Skeletal muscle satellite cell (primary cell): Measurements from ENCODE around the gene CBFA2T3.
"Not testable (repeated sequence)": the region's sequence is repeated elsewhere in the genome, so short reads cannot be mapped to it uniquely, and the experiment has no call there.

Source experiments
- H3K27me3 ChIP-seq: 2 replicates; pipeline ENCODE4 v1.7.0; 2013; ENCODE audit warnings: low read length; ENCODE audit not compliant: control insufficient read depth, insufficient read depth
- H3K36me3 ChIP-seq: 2 replicates; pipeline ENCODE4 v1.7.0; 2013; ENCODE audit warnings: mild to moderate bottlenecking, control low read depth, low read length; ENCODE audit not compliant: insufficient read depth
- H3K4me1 ChIP-seq: 2 replicates; pipeline ENCODE4 v1.7.0; 2013; ENCODE audit warnings: low read length; ENCODE audit not compliant: control insufficient read depth, insufficient read depth
- H3K4me2 ChIP-seq: 2 replicates; pipeline ENCODE4 v1.7.0; 2013; ENCODE audit warnings: mild to moderate bottlenecking, low read length
- H3K4me3 ChIP-seq: 2 replicates; pipeline ENCODE4 v1.7.0; 2013; ENCODE audit warnings: low read length
- H3K9ac ChIP-seq: 2 replicates; pipeline ENCODE4 v1.7.0; 2013; ENCODE audit warnings: mild to moderate bottlenecking, low read depth, low read length, moderate library complexity
- H3K9me3 ChIP-seq: replicated peaks from 2 replicates; pipeline ENCODE4 v1.7.0; 2013; ENCODE audit warnings: mild to moderate bottlenecking, control low read depth, low read length

Gene CBFA2T3

DNA sequence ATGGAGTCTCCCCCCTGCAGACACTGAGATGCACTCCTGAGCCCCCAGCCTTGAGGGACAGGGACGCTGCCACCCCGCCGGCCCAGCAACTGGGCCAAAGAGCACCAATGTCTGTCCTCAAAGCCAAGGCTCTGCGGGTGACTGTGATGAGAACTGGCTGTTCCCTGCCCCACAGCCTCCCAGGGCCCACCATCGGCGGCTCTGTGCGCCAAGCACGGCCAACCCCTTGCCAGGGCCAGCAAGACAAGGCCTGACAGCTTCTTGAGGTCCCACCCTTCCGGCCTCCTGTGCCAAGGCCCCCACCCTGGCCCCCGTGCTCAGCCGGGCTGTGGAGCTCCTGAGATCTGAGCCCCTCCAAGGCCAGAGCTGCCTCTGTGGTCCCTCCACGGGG lies 76.3 kb downstream of the CBFA2T3 start:
- H3K9me3 ChIP-seq: no peaks in the 10 kb centered on the region
- no peak overlapping the region for H3K4me2 ChIP-seq
- H3K9ac ChIP-seq: no peak overlapping the region
- H3K4me3 ChIP-seq: no peak overlapping the region
- H3K4me1 ChIP-seq: no peaks in the 10 kb centered on the region
- no peaks in the 10 kb centered on the region for H3K36me3 ChIP-seq
- peaks cover 44% of the 10 kb centered on the region for H3K27me3 ChIP-seq

DNA sequence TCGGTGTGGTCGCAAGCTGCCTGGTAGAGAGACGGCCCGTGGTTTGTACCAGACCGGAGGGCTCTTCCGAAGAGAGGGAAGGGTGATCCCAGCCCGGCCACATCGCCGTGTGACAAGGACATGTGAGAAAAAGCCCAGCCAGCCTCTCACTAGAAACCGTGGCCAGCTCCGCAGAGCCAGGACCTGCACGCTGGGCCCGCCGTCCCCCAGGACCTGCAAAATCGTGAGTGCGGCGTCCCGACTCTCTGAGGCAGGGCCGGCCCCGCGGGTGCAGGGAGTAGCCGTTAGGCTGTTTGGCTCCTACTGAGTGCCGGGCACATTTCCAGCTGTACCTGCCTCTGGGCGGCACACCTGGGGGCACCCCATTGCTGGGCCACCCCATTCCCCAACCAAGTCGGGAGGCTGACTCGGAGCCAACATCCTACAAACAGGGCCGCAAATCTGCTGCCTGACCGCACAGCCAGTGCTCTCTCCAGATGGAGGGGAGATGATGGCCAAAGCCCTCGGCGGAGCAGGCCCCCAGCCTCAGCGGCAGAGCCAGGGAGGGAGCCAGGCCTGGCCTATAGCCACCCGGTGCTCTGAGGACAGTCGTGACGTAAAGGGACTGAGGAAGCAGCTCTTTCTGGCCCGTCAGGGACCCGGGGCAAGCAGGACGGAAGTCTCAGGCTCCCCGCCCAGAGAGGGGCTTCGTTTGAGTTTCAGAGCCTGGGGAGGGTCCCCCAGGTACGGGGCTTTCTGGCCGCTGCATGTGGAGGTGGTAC lies 76.9 kb downstream of the CBFA2T3 start:
- H3K9ac ChIP-seq: no peak overlapping the region
- H3K36me3 ChIP-seq: no peaks in the 10 kb centered on the region
- no peak overlapping the region for H3K4me2 ChIP-seq
- no peaks in the 10 kb centered on the region for H3K9me3 ChIP-seq
- H3K27me3 ChIP-seq: peaks cover 44% of the 10 kb centered on the region
- H3K4me3 ChIP-seq: no peak overlapping the region
- H3K4me1 ChIP-seq: no peaks in the 10 kb centered on the region

DNA sequence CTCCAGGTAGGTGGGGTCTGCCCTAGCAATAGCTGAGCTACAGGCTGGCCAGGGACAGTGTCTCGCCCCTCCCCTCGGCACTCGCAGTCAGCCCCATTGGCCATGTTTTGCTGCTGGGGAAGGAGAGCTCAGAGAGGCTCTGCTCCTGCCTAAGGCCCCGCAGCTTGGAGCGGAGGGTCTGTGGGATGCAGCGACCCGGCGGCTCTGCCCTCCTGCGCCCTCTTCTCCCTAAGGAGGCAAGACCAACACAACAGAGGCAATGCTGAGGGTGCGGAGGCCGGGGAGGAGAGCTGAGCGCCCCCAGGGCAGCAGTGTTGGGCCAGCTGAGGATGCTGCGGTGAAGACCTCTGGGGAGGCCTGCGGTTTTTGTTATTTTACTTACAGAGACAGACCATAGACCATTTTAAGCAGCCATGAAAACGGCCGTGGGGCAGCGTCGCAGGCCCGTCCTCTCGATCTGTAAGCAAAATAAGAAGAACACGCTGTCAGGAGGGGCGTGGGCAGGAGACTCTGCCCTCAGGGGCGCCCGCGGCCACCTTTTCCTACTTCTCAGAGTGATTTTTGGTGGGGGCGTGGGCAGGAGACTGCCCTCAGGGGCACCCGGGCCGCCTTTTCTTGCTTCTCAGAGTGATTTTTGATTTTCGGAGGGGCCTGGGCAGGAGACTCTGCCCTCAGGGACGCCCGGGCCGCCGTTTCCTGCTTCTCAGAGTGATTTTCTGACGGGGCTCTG lies 79.1 kb downstream of the CBFA2T3 start:
- no peak overlapping the region for H3K4me2 ChIP-seq
- no peaks in the 10 kb centered on the region for H3K4me1 ChIP-seq
- no peak overlapping the region for H3K4me3 ChIP-seq
- H3K9ac ChIP-seq: no peak overlapping the region
- H3K27me3 ChIP-seq: peaks cover 27% of the 10 kb centered on the region
- no peaks in the 10 kb centered on the region for H3K9me3 ChIP-seq
- H3K36me3 ChIP-seq: no peaks in the 10 kb centered on the region

DNA sequence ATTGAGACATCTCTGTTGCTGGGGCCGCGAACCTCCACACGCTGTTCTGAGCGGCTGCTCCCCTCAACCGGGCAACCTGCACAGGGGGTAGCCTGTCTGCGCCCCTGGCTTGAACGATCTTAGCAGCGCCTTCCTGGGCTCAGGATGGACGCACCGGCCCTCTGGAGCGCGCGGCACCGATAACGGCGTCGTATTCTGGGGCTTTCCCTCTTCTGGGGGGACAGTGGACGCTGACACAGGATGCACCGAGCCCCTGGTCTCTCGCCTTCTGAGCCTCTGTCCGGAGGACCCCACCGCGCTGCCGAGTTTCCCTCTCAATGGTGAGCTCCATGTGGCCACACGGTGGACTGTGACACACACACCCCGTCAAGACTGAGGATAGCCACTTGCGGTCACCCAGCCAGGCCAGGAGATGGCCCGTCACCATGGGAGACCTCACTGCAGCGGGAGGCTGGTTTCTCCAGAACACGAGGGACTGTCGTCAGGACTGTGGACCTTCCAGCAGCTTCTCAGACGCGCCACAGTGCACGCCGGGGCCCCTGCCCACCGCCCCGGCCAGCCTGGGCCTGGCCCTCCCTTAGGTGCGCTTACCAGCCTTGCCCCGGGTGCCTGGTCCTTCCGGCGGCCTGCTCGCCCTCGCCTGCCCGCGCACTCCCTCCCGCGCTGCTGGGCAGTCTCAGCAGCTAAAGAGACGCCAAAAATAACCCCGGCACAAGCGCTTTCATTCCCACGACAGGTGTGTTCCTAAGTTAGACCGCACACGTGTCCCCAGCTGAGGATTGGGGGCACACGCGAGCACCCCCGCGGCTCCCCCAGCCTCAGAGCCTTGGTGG lies 80.6 kb downstream of the CBFA2T3 start:
- Histone ChIP-seq H3K36me3 (no peaks in the 10 kb centered on the region), H3K4me1 (no peaks in the 10 kb centered on the region)

DNA sequence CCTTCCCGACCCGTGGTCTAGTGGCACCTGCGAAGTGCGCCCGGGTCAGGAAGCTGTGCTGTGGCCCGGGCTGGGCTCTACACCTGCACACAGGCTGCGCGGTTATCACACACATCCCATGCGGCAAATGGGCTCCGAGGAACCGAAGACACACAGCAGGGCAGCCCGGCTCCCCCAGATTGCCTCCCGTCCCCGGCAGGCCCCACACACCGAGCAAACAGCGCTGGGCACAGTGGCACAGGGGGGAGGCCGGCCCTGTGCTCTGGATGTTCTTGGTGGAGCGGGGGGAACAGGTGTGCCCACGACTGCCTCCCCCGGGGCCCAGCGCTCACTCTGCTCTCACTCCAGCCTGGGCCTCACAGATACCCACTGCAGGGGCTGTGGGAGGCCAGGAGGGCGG lies 81.7 kb downstream of the CBFA2T3 start:
- Histone ChIP-seq H3K36me3 (no peaks in the 10 kb centered on the region), H3K27me3 (peaks cover 18% of the 10 kb centered on the region)

More for the DNA sequence above, 80.6 kb downstream of the CBFA2T3 start:
- H3K9me3 ChIP-seq: no peaks in the 10 kb centered on the region
- H3K9ac ChIP-seq: no peak overlapping the region
- H3K4me2 ChIP-seq: no peak overlapping the region
- H3K4me3 ChIP-seq: no peak overlapping the region
- peaks cover 22% of the 10 kb centered on the region for H3K27me3 ChIP-seq

DNA sequence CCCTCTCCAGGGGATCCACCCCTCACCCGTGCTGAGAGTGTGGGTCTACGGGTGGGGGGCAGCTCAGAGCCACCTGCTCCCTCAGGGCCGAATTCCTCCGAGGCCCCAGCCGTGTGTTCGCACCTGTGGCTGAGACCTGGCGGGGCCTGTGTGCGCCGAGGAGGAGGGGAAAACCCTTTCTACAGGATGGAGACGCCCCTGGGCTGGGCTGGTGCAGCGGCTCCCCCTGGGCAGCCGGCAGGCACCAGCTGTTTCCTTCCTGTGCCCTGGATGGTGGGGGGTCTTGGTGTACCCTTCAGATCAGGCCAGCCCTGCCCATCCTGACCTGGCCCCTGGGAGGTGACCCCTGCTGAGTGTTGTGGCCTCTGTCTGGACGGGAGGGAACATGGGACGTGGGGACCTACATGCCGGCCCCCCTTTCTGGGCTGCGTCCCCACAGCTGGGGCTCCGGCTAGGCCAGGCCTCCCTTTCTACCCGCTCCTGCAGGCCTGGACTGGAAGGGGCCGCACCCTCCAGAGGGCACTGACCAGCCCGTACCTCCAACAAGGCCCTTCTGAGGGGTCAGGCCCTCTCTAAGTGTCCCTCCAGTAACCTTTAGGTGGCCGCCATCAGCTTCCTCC lies 82.2 kb downstream of the CBFA2T3 start:
- H3K36me3 ChIP-seq: no peaks in the 10 kb centered on the region

More for the DNA sequence above, 81.7 kb downstream of the CBFA2T3 start:
- H3K4me2 ChIP-seq: no peak overlapping the region
- H3K9ac ChIP-seq: no peak overlapping the region
- no peak overlapping the region for H3K4me3 ChIP-seq
- no peaks in the 10 kb centered on the region for H3K4me1 ChIP-seq
- no peaks in the 10 kb centered on the region for H3K9me3 ChIP-seq

DNA sequence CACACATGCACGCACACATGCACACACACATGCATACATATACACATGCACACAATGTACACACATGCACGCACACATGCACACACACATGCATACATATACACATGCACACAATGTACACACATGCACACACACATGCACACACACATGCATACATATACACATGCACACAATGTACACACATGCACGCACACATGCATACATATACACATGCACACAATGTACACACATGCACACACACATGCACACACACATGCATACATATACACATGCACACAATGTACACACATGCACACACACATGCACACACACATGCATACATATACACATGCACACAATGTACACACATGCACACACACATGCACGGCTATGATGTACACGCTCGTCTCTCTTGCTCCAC lies 82.7 kb downstream of the CBFA2T3 start:
- not testable (repeated sequence) for H3K4me3 ChIP-seq, H3K9me3 ChIP-seq, H3K9ac ChIP-seq, H3K4me1 ChIP-seq, H3K27me3 ChIP-seq, H3K4me2 ChIP-seq, H3K36me3 ChIP-seq

More for the DNA sequence above, 82.2 kb downstream of the CBFA2T3 start:
- no peak overlapping the region for H3K4me2 ChIP-seq
- no peak overlapping the region for H3K4me3 ChIP-seq
- H3K27me3 ChIP-seq: peaks cover 14% of the 10 kb centered on the region
- H3K9ac ChIP-seq: no peak overlapping the region
- no peaks in the 10 kb centered on the region for H3K9me3 ChIP-seq
- no peaks in the 10 kb centered on the region for H3K4me1 ChIP-seq

DNA sequence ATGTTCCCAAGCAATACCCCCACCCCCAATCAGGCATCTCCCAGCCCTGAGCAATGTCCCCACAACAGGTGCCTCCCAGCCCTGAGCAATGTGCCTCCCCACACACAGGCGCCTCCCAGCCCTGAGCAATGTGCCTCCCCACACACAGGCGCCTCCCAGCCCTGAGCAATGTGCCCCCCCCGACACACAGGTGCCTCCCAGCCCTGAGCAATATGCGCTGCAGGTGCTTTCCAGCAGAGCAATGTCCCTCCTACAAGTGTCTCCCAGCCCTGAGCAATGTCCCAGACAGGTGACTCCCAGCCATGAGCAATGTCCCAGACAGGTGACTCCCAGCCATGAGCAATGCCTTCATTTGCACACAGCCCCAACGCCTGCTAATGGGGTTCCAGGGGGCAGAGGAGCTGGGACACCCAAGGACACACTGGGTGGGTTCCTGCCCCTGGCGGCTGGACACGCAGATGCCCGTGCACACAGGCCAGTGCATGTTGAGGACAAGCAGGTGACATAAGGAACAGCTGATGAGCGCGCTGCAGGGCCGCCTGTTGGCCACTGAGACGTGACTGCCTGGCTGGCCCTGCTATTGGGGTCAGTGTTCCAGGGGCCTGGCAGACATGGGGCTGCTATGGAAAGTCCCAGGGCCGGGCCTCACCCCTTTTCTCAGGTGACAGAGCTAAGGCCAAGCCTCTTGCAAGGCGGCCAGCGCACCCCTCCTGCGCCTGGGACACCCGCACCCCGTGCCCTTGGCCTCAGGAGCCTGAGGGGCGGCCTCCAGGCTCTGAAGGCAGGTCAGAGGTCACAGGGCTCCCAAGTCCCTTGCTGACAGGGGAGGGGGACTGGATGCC lies 83.7 kb downstream of the CBFA2T3 start:
- no peak overlapping the region for H3K4me3 ChIP-seq
- H3K36me3 ChIP-seq: no peaks in the 10 kb centered on the region

DNA sequence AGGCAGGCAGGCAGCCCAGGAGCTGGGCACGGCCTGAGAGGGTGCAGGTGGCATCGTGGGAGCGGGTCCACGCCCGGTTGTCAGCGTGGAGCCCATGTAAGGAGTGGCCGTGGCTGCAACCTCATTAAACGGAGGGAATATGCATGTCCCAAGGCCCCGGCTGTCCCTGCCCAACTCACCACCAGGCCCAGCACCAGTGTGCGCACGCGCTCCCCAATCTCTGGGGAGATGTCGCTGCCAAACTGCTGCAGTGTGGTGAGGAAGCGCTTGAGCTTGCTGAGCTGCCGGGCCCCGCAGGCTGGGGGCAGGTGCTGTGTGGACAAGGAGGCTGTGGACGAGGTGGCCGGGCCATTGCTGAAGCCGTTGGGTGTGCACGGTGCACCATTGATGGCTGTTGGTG lies 84.9 kb downstream of the CBFA2T3 start:
- peaks cover 6% of the 10 kb centered on the region for H3K4me1 ChIP-seq
- H3K9me3 ChIP-seq: no peaks in the 10 kb centered on the region
- no peak overlapping the region for H3K4me2 ChIP-seq
- no peak overlapping the region for H3K9ac ChIP-seq
- no peak overlapping the region for H3K4me3 ChIP-seq
- no peaks in the 10 kb centered on the region for H3K36me3 ChIP-seq
- H3K27me3 ChIP-seq: peaks cover 10% of the 10 kb centered on the region

More for the DNA sequence above, 83.7 kb downstream of the CBFA2T3 start:
- H3K4me1 ChIP-seq: no peaks in the 10 kb centered on the region
- no peak overlapping the region for H3K9ac ChIP-seq
- no peaks in the 10 kb centered on the region for H3K9me3 ChIP-seq
- H3K27me3 ChIP-seq: peaks cover 7% of the 10 kb centered on the region
- no peak overlapping the region for H3K4me2 ChIP-seq

DNA sequence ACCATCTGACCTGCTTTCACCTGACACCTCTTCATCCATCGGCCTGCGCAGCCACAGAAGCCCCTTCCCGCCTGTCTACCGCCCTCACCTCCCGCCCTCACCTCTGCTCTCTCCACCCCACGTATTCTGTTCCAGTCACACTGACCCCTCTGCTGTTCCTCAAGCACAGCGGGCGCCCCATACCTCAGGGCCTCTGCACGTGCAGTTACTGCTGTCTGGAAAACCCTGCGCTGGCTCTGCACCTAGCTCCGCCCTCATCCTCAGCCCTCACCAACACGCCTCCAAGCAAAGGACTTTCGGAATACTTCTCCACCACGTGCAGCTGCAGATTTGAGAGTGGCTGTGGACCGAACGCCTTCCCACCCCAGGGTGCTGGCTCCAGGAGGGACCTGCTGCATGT lies 85.9 kb downstream of the CBFA2T3 start:
- peaks cover 16% of the 10 kb centered on the region for H3K27me3 ChIP-seq
- H3K9me3 ChIP-seq: no peaks in the 10 kb centered on the region
- H3K4me3 ChIP-seq: no peak overlapping the region
- no peaks in the 10 kb centered on the region for H3K36me3 ChIP-seq
- H3K4me2 ChIP-seq: no peak overlapping the region
- no peak overlapping the region for H3K9ac ChIP-seq
- H3K4me1 ChIP-seq: peaks cover 11% of the 10 kb centered on the region
